ENCODE results near the gene CGNL1. TPM values are rescaled to one million over a fixed set of nuclear protein-coding genes. Genes with fewer than 3 reads are reported as not detected.

Gene CGNL1
- total RNA-seq, 2 experiments from 2014 or later: not detected

DNA sequence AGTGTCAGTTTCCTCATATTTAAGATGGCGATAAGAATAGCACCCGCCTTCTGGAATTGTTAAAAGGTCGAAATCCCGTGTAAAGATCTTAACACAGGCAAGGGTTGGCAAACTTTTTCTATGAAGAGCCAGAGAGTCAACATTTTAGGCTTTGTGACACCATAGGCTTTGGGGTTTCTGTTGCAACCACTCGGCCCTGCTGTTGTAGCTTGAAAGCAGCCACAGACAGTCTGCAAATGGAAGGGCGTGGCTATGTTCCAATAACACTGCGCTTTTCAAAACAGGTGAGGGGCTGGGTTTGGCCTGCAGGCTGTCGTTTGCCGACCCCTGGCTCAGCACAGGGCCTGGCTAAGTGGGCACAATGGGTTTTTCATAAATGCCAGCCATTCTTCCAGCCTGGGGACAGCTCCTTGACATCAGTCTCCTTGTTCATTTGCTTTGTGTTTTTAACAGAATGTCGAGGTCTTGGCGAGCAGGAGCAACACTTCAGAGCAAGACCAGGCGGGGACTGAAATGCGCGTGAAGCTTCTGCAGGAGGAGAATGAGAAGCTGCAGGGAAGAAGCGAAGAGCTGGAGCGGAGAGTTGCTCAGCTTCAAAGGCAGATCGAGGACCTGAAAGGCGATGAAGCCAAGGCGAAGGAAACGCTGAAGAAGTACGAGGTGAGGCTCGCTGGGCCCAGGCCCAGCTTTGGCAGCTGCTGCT, 140.2 kb downstream of the CGNL1 start:
- no peaks in the 10 kb centered on the region for H3K4me1 Mint-ChIP-seq (ENCODE audit: low read depth)
- ChIA-PET CTCF (interaction anchor here (2.6 kb wide), 1 partner anchor 11 kb away, joined by 10 read pairs; no protein-coding TSS in a partner anchor), POLR2A (no interaction called here)
- H3K4me3 Mint-ChIP-seq: no peak overlapping the region
- H3K27me3 Mint-ChIP-seq: no peaks in the 10 kb centered on the region
- intact Hi-C loops (cut with micrococcal nuclease): no loop called here
- no peaks in the 10 kb centered on the region for H3K9me3 Mint-ChIP-seq
- no peaks in the 10 kb centered on the region for H3K36me3 Mint-ChIP-seq
- no peak for DNase-seq
- no peak overlapping the region for H3K27ac Mint-ChIP-seq

DNA sequence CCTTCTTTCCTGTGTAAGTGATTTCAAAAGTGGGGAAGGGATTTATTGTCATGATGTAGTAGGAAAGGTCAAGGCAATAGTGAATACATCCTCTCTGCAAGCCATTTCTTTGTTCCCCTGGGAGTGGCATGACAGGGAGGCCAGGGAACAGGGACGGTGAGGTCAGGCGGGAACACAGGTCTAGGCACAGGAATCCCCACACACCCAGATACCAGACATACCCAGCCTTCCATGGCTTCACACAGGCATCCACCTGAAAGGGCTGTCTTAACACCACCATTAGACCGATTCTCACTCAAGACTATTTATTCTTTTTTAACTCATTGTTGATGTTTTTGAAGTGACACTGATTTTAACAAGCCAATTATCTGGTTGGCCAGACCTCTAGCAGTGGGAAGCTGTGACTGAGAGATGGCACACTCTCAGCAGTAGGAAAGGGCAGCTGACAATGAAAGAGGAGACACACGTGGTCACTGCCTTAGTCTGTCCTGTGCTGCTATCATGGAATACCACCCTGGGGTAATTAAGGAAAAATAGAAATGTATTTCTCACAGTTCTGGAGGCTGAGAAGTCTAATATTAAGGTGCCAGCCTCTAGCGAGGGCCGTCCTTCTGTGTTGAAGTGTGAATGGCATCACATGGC, 140.8 kb downstream of the CGNL1 start:
- Mint-ChIP-seq H3K27ac (no peak overlapping the region), H3K36me3 (no peaks in the 10 kb centered on the region), H3K27me3 (no peaks in the 10 kb centered on the region), H3K4me3 (no peak overlapping the region), H3K4me1 (ENCODE audit: low read depth) (no peaks in the 10 kb centered on the region), H3K9me3 (no peaks in the 10 kb centered on the region)
- intact Hi-C loops (cut with micrococcal nuclease): no loop called here
- ChIA-PET CTCF (interaction anchor here (2.6 kb wide), 1 partner anchor 11 kb away, joined by 10 read pairs; no protein-coding TSS in a partner anchor), POLR2A (no interaction called here)
- DNase-seq: no peak

DNA sequence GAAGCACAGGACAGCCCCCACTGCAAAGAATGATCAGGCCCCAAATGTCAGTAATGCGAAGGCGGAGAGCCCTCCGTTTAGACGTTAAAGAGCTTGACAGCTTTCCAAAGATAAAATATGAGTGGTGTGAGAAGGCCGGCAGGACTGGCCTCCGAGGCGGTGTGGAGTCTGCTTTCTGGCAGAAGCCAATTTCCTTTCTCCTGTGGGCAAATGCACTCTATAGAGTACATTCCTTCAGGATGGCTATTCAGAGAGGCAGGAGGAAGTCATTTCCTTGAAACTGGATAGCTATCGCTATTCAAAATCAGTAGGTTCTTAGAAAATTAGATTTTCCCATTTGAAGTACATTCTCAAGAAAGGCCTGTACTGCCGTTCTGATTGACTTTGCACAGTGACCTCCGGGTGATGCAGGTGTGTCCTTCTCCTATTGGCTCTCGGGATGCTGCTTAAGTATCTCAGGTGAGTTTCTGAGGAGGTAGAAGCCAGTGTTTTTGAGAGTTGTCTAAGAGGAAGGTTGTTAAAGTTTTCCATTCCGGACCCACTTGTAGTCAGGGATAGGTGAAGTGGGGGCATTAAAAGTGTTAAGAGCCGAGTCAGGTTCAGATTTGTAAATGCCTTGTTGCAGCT, 142.6 kb downstream of the CGNL1 start:
- Mint-ChIP-seq H3K27me3 (no peaks in the 10 kb centered on the region), H3K27ac (no peak overlapping the region), H3K36me3 (no peaks in the 10 kb centered on the region), H3K9me3 (no peaks in the 10 kb centered on the region), H3K4me3 (no peak overlapping the region), H3K4me1 (ENCODE audit: low read depth) (no peaks in the 10 kb centered on the region)
- intact Hi-C loops (cut with micrococcal nuclease): no loop called here
- ChIA-PET POLR2A (no interaction called here), CTCF (interaction anchor here (1.2 kb wide), 1 partner anchor 9 kb away, joined by 3 read pairs; no protein-coding TSS in a partner anchor)
- no peak for DNase-seq

DNA sequence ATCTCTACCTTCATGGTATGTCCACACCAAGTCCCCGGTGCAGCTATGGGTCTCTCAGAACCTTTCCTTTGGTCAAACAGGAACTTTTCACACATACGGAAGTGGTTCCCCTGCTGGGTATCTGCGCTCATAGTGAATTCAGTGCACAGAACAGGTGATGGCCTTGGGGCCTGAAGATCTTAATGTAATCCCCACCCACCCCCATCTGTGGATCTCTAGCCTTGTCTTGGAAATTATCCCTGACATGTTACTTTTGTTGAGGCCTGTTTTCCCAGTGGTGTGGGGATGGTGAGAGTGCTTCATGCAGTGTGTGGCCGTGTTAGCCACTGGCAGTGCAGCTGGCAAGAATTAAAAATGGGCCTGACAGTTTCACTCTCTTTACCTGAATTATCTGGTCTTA, 143.5 kb downstream of the CGNL1 start:
- Mint-ChIP-seq H3K27me3 (no peaks in the 10 kb centered on the region), H3K4me3 (no peak overlapping the region), H3K4me1 (ENCODE audit: low read depth) (no peaks in the 10 kb centered on the region), H3K27ac (no peak overlapping the region), H3K36me3 (no peaks in the 10 kb centered on the region), H3K9me3 (no peaks in the 10 kb centered on the region)
- no peak for DNase-seq
- ChIA-PET CTCF (interaction anchor here (0.9 to 1.5 kb wide), 2 partner anchors 9 to 23 kb away, joined by 3 to 5 read pairs; no protein-coding TSS in a partner anchor), POLR2A (no interaction called here)
- intact Hi-C loops (cut with micrococcal nuclease): loop anchor here (10.0 kb wide), 1 partner anchor 1025 kb away; no protein-coding TSS in a partner anchor

DNA sequence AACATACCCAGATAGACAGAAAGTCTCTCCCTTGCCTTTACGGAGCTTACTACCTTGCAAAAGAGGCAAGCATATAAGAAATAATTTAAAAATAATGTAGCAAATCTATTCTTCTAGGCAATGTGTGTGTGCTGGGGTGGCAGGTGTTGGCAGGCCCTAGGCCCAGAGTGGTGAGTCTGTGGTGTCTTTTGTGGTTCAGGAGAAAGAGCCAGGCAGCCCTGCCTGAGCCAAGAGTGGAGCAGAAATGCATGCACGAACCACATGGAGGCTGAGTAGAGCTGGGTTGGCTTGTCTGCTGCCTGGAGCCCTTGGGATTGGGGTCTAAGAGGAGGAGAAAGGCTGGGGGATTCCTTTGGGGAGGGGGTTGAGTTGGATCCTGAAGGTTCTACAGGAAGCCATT, 145.2 kb downstream of the CGNL1 start:
- ChIA-PET CTCF (interaction anchor here (0.8 to 1.5 kb wide), 2 partner anchors 21 to 167 kb away, joined by 5 read pairs; no protein-coding TSS in a partner anchor), POLR2A (no interaction called here)
- Mint-ChIP-seq H3K4me3 (no peak overlapping the region), H3K27me3 (peaks cover 1% of the 10 kb centered on the region), H3K4me1 (ENCODE audit: low read depth) (no peaks in the 10 kb centered on the region), H3K9me3 (no peaks in the 10 kb centered on the region), H3K27ac (no peak overlapping the region), H3K36me3 (no peaks in the 10 kb centered on the region)
- intact Hi-C loops (cut with micrococcal nuclease): loop anchor here (10.0 kb wide), 1 partner anchor 1027 kb away; no protein-coding TSS in a partner anchor
- DNase-seq: no peak

DNA sequence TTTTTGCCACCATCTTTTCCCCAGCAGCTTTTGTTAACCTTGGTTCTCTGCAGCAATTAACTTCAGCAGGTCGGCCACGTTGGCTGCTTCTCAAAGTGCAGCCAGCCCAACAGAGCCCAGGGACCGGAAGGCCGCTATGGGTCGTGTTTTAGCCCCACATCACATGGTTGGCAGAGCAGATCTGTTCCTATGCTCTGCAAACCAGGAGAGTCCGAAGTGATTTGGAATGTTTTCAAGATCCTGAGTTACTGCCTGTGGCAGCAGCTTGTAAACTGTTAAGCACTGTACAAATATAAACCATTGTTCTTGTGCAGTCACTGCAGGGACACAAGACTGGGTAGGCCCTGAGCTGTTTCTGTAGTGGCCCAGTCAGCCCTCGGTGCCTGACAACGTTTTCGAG, 145.8 kb downstream of the CGNL1 start:
- Mint-ChIP-seq H3K4me3 (no peak overlapping the region), H3K27ac (no peak overlapping the region), H3K27me3 (peaks cover 1% of the 10 kb centered on the region), H3K36me3 (no peaks in the 10 kb centered on the region), H3K9me3 (no peaks in the 10 kb centered on the region), H3K4me1 (ENCODE audit: low read depth) (no peaks in the 10 kb centered on the region)
- intact Hi-C loops (cut with micrococcal nuclease): loop anchor here (10.0 kb wide), 1 partner anchor 1027 kb away; no protein-coding TSS in a partner anchor
- ChIA-PET POLR2A (no interaction called here), CTCF (no interaction called here)
- no peak for DNase-seq

DNA sequence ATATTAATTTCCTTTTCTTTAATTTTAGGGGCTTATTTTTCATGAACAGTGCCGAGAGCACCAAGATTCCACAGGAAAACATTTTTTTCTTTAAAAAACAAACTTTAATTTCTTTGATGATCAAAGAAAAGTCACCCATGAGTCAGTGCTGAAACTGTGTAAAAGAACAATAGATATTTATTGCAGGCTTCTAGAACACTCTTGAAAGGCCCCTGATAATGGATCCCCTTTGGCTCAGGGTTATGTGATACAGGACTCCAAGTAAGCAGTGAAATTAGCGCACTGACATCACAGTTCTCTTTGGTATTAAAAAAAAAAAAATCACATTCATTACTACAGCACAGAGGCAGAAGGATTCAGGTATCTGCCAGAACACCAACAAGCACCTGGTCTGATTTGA, 149.3 kb downstream of the CGNL1 start:
- intact Hi-C loops (cut with micrococcal nuclease): loop anchor here (10.0 kb wide), 1 partner anchor 1031 kb away; no protein-coding TSS in a partner anchor
- Mint-ChIP-seq H3K4me3 (no peak overlapping the region), H3K27me3 (peaks cover 3% of the 10 kb centered on the region), H3K9me3 (no peaks in the 10 kb centered on the region), H3K27ac (no peak overlapping the region), H3K4me1 (ENCODE audit: low read depth) (no peaks in the 10 kb centered on the region), H3K36me3 (no peaks in the 10 kb centered on the region)
- no peak for DNase-seq
- ChIA-PET POLR2A (no interaction called here), CTCF (no interaction called here)

DNA sequence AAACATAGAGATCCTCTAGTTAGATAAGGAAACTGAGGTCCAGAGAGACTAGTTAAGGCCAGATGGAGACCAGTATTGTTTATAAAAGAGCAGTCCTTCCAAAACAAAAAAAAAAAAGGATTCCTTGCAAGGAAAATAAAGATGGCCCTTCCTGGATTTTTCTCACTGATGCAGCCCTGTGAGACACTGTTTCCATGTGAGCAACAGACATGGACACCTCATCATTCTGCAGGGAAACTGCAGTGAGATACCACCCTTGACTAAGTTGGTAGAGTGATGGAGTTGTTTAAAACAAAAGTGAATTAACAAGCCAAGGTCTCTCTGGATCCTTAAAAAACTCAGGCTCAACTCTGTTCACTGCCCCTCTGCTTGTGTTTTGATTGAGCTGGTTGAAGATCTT, 149.8 kb downstream of the CGNL1 start:
- H3K4me3 Mint-ChIP-seq: no peak overlapping the region
- no peaks in the 10 kb centered on the region for H3K4me1 Mint-ChIP-seq (ENCODE audit: low read depth)
- intact Hi-C loops (cut with micrococcal nuclease): loop anchor here (10.0 kb wide), 1 partner anchor 1031 kb away; no protein-coding TSS in a partner anchor
- no peaks in the 10 kb centered on the region for H3K36me3 Mint-ChIP-seq
- CTCF ChIA-PET: interaction anchor here (0.7 to 5.6 kb wide), 4 partner anchors 9 to 185 kb away, joined by 3 to 164 read pairs (median 6); no protein-coding TSS in a partner anchor
- H3K9me3 Mint-ChIP-seq: no peaks in the 10 kb centered on the region
- no peak for DNase-seq
- POLR2A ChIA-PET: no interaction called here
- H3K27ac Mint-ChIP-seq: no peak overlapping the region
- peaks cover 3% of the 10 kb centered on the region for H3K27me3 Mint-ChIP-seq

DNA sequence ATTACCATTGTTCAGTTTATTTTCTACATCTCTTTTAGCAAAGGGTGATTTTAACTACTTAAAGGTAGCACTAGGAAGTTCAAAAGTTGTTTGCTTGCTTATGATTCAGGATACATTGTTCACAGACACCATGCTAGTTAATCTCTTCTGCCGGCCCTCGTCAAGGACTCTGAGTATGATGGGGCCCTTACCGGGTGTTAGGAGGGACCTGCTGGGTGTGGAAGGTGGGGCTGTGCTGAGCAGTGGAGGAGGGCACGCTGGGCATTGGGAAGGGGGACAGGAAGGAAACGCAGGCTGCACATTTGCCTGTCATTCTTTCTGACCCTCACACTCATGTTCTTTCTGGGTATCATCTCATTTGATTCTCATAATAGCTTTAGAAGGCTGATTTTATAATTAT, 150.3 kb downstream of the CGNL1 start:
- Mint-ChIP-seq H3K4me1 (ENCODE audit: low read depth) (no peaks in the 10 kb centered on the region), H3K4me3 (no peak overlapping the region), H3K36me3 (no peaks in the 10 kb centered on the region), H3K27me3 (peaks cover 3% of the 10 kb centered on the region), H3K27ac (no peak overlapping the region), H3K9me3 (no peaks in the 10 kb centered on the region)
- POLR2A ChIA-PET: no interaction called here
- CTCF ChIA-PET: interaction anchor here (0.7 to 5.6 kb wide), 17 partner anchors 8 to 1035 kb away, joined by 3 to 164 read pairs (median 5); no protein-coding TSS in a partner anchor
- intact Hi-C loops (cut with micrococcal nuclease): loop anchor here (1.0 to 10.0 kb wide), 2 partner anchors 186 to 1032 kb away; no protein-coding TSS in a partner anchor
- no peak for DNase-seq

DNA sequence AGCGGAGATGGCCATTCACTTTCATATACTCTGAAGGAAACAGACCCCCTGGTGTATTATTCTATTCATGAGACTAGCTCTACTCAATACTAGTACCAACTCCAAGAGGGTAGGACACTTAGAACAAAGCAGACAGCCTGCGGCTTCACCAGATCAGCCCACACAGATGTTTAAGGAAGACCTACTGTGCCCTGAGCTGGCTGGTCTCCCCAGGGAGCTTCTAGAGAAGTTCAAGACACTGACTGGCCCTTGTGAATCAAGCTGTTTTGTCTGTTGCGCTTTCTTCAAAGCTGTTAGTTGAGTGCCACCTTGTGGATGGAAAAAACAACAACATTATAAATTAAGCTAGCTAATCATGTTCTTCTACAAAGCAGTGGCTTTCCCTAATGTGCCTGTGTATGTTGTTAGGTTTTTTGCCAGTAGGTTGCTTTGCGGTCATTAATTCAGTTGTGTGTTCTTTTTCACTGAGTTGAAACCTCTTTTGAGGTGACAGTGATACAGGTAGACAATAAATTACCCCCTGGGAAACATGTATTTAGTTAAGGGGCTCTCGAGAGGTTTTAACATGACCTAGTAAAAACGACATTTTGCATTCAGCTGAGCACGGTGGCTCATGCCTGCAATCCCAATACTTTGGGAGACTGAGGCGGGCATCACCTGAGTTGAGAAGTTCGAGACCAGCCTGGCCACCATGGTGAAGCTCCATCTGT, 151.2 kb downstream of the CGNL1 start:
- intact Hi-C loops (cut with micrococcal nuclease): loop anchor here (1.0 to 10.0 kb wide), 2 partner anchors 187 to 1033 kb away; no protein-coding TSS in a partner anchor
- Mint-ChIP-seq H3K4me1 (ENCODE audit: low read depth) (no peaks in the 10 kb centered on the region), H3K4me3 (no peak overlapping the region), H3K27me3 (peaks cover 3% of the 10 kb centered on the region), H3K27ac (no peak overlapping the region), H3K36me3 (no peaks in the 10 kb centered on the region), H3K9me3 (no peaks in the 10 kb centered on the region)
- ChIA-PET POLR2A (interaction anchor here (0.9 kb wide), 1 partner anchor 186 kb away, joined by 3 read pairs; no protein-coding TSS in a partner anchor), CTCF (interaction anchor here (0.6 to 5.6 kb wide), 25 partner anchors 9 to 1036 kb away, joined by 3 to 164 read pairs (median 4); no protein-coding TSS in a partner anchor)
- no peak for DNase-seq

DNA sequence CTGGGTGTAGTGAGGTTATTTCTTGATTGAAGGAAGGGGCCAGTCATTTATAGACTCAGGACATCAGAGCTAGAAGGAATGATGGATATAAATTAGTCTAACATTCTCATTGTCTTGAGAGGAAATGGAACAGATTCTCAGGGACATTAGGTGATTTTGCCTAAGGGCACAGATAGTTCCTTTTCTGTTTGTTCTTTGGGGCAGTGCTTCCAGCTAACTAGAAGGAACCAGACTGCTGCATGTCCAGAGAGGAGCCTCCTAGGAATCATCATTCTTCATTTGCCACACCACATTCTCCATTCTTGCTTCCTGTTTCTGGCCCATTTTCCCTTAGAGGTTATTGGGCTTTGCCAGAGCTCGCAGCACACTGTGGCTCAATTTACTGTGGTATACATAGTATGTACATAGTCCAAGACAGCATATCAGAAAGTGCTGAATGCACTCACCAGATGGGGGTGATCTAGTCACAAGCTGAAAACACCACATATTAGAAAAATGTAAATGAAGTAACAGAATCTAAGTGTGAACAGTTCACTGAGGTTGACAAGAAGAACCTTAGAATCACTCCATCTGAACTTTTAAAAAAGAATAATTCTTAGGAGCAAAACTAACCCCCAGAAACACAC, 152.7 kb downstream of the CGNL1 start:
- Mint-ChIP-seq H3K9me3 (no peaks in the 10 kb centered on the region), H3K27me3 (peaks cover 3% of the 10 kb centered on the region), H3K36me3 (no peaks in the 10 kb centered on the region), H3K4me1 (ENCODE audit: low read depth) (no peaks in the 10 kb centered on the region), H3K27ac (no peak overlapping the region), H3K4me3 (no peak overlapping the region)
- intact Hi-C loops (cut with micrococcal nuclease): loop anchor here (10.0 kb wide), 1 partner anchor 1034 kb away; no protein-coding TSS in a partner anchor
- ChIA-PET POLR2A (no interaction called here), CTCF (interaction anchor here (0.7 to 5.6 kb wide), 10 partner anchors 9 to 1038 kb away, joined by 3 to 164 read pairs (median 4); no protein-coding TSS in a partner anchor)
- no peak for DNase-seq
